Measurements from ENCODE around the gene TXNDC2.
A peak's percentile ranks its signal among the peaks of the same experiment; 100 is the strongest.

Gene TXNDC2

GRCh38 chr18:9914584-9915290 is 29.0 kb downstream of the TXNDC2 start:
- DNase-seq: peak; percentile 12

- DNase-seq: no peak
Observed at GRCh38 chr18:9915291-9916076, 29.7 kb downstream of the TXNDC2 start.

- no peak for DNase-seq
Observed at GRCh38 chr18:9916077-9916639, 30.4 kb downstream of the TXNDC2 start.

- no peak for DNase-seq
Observed at GRCh38 chr18:9916808-9917207, 31.0 kb downstream of the TXNDC2 start.

- DNase-seq: no peak
Observed at GRCh38 chr18:9918016-9918680, 32.4 kb downstream of the TXNDC2 start.

- DNase-seq: no peak
Observed at GRCh38 chr18:9919564-9920232, 33.9 kb downstream of the TXNDC2 start.

GRCh38 chr18:9922592-9923311 is 37.0 kb downstream of the TXNDC2 start:
- no peak for DNase-seq

GRCh38 chr18:9924371-9924943 is 38.7 kb downstream of the TXNDC2 start:
- no peak for DNase-seq

GRCh38 chr18:9925369-9925768 is 39.6 kb downstream of the TXNDC2 start:
- no peak for DNase-seq

GRCh38 chr18:9925795-9926194 is 40.0 kb downstream of the TXNDC2 start:
- no peak for DNase-seq

- DNase-seq: no peak
Observed at GRCh38 chr18:9926223-9926894, 40.6 kb downstream of the TXNDC2 start.

- no peak for DNase-seq
Observed at GRCh38 chr18:9926977-9927376, 41.2 kb downstream of the TXNDC2 start.

GRCh38 chr18:9927392-9928063 is 41.8 kb downstream of the TXNDC2 start:
- DNase-seq: no peak

GRCh38 chr18:9928646-9929259 is 43.0 kb downstream of the TXNDC2 start:
- DNase-seq: no peak

GRCh38 chr18:9930299-9930884 is 44.6 kb downstream of the TXNDC2 start:
- DNase-seq: no peak

GRCh38 chr18:9931146-9931545 is 45.4 kb downstream of the TXNDC2 start:
- DNase-seq: no peak

GRCh38 chr18:9931678-9932077 is 45.9 kb downstream of the TXNDC2 start:
- no peak for DNase-seq

- no peak for DNase-seq
Observed at GRCh38 chr18:9933865-9934264, 48.1 kb downstream of the TXNDC2 start.

- DNase-seq: no peak
Observed at GRCh38 chr18:9934274-9934673, 48.5 kb downstream of the TXNDC2 start.
